Fibroblast of villous mesenchyme (primary cell): ENCODE measurements around the gene DEFB121. TPM values are rescaled to one million over a fixed set of nuclear protein-coding genes. Genes with fewer than 3 reads are reported as not detected.
"Not testable (repeated sequence)": the region's sequence is repeated elsewhere in the genome, so short reads cannot be mapped to it uniquely, and the experiment has no call there.

Source experiments
- DNase-seq: peaks from one replicate; pipeline ENCODE4 v3.0.0-alpha.2; 2010; ENCODE audit warnings: low read depth
- H3K4me3 ChIP-seq: 2 replicates; pipeline ENCODE4 v1.5.1; 2011; ENCODE audit warnings: low read depth, mild to moderate bottlenecking, low read length
- total RNA-seq: library from RNA; depleted of rRNA; stranded (reverse); fragments of >200 nt; gene quantifications from 2 replicates; pipeline ENCODE4 v1.2.3, GENCODE V29; 2012
- TF ChIP-seq, protein P1 (sequence below): IDR thresholded peaks from 2 replicates; pipeline ENCODE4 v1.5.1; 2012; ENCODE audit warnings: low read depth, mild to moderate bottlenecking, low read length; ENCODE audit not compliant: insufficient read depth

The DEFB121 gene
- total RNA-seq, 1 donor: not detected

DNA sequence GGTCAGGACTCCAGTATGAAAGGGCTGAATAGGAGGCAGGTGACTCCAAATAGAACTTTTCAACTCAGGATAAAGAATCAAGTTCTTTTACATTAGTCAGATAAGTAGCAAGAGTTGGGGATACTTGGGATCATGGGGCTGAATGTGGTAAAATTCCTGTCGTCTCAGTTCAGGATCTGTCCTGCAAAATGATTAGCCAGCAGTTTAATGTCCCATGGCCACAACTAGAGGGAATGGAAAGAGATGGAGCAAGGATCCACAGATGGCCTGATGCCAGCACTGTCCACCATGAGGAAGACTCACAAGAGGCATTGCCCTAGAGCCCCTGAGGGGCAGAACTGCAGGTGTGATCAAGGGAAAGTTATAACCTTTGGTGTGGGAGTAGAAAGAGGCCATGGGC lies 2.1 kb downstream of the DEFB121 start:
- no peak for DNase-seq
- TF ChIP-seq, protein P1, sequence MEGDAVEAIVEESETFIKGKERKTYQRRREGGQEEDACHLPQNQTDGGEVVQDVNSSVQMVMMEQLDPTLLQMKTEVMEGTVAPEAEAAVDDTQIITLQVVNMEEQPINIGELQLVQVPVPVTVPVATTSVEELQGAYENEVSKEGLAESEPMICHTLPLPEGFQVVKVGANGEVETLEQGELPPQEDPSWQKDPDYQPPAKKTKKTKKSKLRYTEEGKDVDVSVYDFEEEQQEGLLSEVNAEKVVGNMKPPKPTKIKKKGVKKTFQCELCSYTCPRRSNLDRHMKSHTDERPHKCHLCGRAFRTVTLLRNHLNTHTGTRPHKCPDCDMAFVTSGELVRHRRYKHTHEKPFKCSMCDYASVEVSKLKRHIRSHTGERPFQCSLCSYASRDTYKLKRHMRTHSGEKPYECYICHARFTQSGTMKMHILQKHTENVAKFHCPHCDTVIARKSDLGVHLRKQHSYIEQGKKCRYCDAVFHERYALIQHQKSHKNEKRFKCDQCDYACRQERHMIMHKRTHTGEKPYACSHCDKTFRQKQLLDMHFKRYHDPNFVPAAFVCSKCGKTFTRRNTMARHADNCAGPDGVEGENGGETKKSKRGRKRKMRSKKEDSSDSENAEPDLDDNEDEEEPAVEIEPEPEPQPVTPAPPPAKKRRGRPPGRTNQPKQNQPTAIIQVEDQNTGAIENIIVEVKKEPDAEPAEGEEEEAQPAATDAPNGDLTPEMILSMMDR: no peak
- H3K4me3 ChIP-seq: no peak overlapping the region

DNA sequence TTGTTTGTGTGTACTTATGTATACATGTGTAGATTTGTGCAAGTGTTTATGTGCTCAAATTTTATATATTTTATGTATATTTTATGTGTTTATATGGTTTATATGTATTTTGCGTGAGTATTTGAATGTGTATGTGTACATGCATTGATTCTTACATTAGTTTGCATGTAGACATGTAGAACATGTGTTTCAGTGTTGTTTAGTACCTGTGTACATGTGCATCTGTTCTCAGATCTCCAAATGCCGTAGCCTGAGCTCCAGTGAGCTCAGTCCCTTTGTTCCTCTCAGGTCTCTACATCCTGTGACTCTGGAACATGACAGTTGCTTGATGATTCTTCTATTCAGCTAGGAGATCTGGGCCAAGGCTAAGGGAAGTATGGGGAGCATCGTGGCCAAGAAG lies 11.1 kb downstream of the DEFB121 start:
- TF ChIP-seq, protein P1: no peak
- DNase-seq: no peak
- no peak overlapping the region for H3K4me3 ChIP-seq

DNA sequence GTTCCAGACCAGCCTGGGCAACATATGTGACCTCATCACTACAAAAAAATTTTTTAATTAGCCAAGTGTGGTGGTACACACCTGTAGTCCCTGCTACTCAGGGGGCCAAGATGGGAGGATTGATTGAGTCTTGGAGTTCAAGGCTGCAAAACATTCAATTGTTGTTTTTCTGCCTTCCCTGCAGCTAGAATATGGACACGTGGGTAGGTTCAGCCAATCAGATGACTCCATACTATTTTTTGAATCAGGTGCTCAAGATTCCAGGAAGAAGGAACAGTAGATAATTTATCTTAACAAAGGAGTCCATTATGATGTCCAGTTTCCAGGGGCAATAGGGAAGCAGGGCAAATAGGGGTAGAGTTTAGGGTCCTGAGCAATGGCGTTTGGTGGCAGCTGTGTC lies 13.2 kb downstream of the DEFB121 start:
- no peak for DNase-seq
- no peak overlapping the region for H3K4me3 ChIP-seq
- TF ChIP-seq, protein P1: no peak

DNA sequence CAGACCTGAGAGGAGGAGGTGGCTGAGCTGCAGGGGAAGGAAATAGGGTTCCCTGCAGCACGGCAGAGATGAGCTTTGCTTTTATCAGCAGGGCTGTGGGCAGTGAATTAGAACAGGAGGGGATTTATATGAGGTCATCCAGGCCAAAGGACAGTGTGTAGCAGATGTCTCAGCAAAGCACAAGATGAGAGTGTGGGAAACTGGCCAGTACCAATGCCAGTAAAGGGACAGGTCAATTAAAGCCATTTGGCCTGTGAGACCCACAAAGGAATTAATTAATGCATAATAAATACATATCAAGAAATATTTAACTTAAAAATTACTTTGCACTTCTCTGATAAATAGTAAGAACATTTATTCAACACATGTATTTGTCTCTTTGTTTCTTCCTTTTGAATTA lies 15.5 kb downstream of the DEFB121 start, which contains the start of gene DEFB119:
Gene DEFB119 (minus strand): TSS at position 101 of the 400 bp plus-strand sequence. CDS start 107 bp downstream, outside the sequence.
- no peak within 1 kb of the TSS for H3K4me3 ChIP-seq
- TF ChIP-seq, protein P1: no peak
- DNase-seq: no peak

DNA sequence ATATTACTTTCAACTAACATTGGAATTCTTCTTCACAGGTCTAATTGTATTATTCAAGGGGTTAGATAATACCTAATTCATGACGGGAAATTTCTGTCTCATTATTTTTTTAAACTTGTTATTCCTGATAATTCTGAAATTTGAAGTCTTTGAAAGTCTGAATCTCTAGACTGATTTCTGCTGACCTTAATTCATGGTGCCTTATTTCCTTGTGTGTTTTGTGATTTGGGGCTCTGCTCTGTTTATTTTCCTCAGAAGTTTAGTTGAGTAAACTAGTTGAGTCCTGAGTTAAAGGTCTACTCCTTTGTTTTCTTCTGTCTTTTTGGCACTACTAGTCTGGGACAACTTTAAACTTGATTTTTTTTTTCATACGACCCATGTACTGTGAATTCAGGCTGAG lies 31.7 kb downstream of the DEFB121 start:
- TF ChIP-seq, protein P1: no peak
- no peak for DNase-seq
- H3K4me3 ChIP-seq: no peak overlapping the region

DNA sequence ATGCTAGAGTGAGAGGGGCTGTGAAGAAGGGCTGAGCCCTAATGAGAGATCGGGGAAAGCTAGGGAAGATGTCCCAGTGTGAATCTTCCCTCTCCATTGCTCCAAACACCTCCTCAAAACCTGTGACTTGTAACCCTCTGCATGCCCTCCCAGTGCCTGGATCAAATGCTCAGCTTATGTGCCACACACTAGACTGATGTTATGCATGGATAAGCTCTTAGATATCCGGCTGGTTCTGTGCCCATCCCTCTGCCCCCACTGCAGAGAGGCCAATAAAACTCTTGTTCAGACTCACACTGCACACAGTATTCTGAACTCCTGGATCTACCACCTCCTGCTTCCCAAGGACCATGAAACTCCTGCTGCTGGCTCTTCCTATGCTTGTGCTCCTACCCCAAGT lies 37.7 kb downstream of the DEFB121 start, which contains the start of gene DEFB118:
Gene DEFB118 (plus strand): TSS at position 301 of the 400 bp plus-strand sequence. CDS start 50 bp downstream, at position 351.
- TF ChIP-seq, protein P1: no peak
- no peak within 1 kb of the TSS for H3K4me3 ChIP-seq
- no peak for DNase-seq

DNA sequence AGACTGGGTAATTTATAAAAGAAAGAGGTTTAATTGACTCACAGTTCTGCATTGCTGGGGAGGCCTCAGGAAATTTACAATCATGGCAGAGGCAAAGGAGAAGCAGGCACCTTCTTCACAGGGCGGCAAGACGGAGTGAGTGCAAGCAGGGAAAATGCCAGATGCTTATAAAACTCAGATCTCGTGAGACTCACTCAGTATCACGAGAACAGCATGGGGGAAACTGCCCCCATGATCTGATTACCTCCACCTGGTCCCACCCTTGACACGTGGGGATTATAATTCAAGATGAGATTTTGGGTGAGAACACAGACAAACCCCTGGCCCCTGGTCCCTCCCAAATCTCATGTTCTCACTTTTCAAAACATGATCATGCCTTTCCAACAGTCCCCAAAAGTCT lies 41.7 kb downstream of the DEFB121 start:
- not testable (repeated sequence) for DNase-seq, H3K4me3 ChIP-seq
